ENCODE results near the gene PAN2.
"Not testable (repeated sequence)": the region's sequence is repeated elsewhere in the genome, so short reads cannot be mapped to it uniquely, and the experiment has no call there.

The PAN2 gene

DNA sequence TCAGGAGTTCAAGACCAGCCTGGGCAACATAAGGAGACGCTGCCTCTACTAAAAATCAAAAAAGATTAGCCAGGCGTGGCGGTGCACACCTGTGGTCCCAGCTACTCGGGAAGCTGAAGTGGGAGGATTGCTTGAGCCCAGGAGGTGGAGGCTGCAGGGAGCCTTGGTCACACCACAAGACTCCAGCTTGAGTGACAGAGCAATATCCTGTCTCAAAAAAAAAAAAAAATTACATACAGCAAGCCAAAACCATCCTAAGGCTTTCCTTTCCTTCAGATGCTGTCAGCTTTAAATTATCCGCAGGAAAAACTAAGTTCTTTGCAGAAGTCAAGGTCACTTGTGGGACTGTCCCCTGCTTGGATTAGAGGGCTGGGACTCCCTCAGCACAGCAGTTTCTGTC is 35.0 kb downstream of the PAN2 start:
- ChIA-PET CTCF (interaction anchor here (0.6 to 0.7 kb wide), 2 partner anchors 10 to 47 kb away, joined by 4 to 5 read pairs; no protein-coding TSS in a partner anchor), POLR2A (ENCODE audit: low non-redundant PET) (interaction anchor here (0.7 to 1.2 kb wide), 3 partner anchors 7 to 77 kb away, joined by 3 read pairs; partner anchors contain the start of gene RNF41)
- no peak for DNase-seq (ENCODE audit: low spot score)
- H3K27ac ChIP-seq = peak overlapping the region; percentile 54
- TF ChIP-seq, protein P1, sequence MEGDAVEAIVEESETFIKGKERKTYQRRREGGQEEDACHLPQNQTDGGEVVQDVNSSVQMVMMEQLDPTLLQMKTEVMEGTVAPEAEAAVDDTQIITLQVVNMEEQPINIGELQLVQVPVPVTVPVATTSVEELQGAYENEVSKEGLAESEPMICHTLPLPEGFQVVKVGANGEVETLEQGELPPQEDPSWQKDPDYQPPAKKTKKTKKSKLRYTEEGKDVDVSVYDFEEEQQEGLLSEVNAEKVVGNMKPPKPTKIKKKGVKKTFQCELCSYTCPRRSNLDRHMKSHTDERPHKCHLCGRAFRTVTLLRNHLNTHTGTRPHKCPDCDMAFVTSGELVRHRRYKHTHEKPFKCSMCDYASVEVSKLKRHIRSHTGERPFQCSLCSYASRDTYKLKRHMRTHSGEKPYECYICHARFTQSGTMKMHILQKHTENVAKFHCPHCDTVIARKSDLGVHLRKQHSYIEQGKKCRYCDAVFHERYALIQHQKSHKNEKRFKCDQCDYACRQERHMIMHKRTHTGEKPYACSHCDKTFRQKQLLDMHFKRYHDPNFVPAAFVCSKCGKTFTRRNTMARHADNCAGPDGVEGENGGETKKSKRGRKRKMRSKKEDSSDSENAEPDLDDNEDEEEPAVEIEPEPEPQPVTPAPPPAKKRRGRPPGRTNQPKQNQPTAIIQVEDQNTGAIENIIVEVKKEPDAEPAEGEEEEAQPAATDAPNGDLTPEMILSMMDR (conservative IDR thresholded peaks at IDR 0.05; ENCODE audit: low read depth) = no peak

DNA sequence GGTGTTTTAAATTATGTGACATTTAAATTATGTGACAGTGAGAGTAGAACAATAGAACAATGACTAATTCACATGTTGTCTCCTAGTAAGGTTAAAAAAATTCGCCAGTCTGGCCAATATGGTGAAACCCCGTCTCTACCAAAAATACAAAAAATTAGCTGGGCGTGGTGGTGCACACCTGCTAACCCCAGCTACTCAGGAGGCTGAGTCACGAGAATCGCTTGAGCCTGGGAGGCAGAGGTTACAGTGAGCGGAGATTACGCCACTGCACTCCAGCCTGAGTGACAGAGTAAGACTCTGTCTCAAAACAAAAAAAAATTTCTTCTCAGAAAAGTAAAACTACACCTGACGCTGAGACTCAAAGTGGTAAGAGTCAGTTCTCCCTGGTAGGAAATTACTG is 36.4 kb downstream of the PAN2 start:
- POLR2A ChIA-PET (ENCODE audit: low non-redundant PET) = no interaction called here
- peak overlapping the region; percentile 7; the same call in 1 of the 2 replicates for H3K27ac ChIP-seq
- no peak for DNase-seq (ENCODE audit: low spot score)
- TF ChIP-seq, protein P1 (conservative IDR thresholded peaks at IDR 0.05; ENCODE audit: low read depth) = no peak
- CTCF ChIA-PET = interaction anchor here (0.7 to 0.9 kb wide), 2 partner anchors 20 to 30 kb away, joined by 3 read pairs; no protein-coding TSS in a partner anchor

DNA sequence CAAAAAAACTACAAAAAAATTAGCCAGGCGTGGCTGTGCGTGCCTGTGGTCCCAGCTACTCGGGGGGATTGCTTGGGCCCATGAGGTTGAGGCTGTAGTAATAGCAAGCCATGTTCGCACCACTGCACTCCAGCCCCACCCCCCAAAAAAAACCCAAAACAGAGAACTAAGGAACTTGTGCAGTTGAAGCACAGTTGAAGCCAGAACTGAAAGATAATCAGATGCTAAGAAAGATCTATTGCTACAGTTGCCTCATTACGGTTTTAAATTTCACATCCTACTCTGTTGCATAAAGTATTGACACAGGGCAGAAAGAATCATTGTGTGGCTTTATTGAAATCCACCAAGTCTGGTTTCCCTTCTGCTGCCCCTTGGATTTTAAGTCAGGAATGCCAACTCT is 37.5 kb downstream of the PAN2 start:
- ChIA-PET CTCF (no interaction called here), POLR2A (ENCODE audit: low non-redundant PET) (no interaction called here)
- DNase-seq (ENCODE audit: low spot score) = no peak
- peak overlapping the region; percentile 28; the same call in 1 of the 2 replicates for H3K27ac ChIP-seq
- TF ChIP-seq, protein P1 (conservative IDR thresholded peaks at IDR 0.05; ENCODE audit: low read depth) = no peak

DNA sequence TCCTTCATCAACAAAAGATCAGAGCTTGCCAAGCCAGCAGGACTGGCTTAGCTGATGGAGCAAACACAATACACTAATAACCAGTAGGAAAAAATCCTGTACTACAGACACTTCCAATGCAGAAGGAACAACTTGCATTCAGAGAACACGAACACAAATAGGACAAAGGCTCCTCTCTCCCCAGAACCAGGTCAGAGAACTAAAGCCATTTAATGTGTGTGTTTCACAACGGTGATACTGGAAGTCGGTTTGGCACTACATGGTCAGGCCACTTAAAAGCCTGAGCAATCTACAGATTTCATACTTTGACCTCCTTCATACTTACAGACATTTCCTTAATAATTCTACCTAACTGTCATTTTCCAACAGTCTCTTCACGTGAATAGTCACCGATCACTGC is 40.0 kb downstream of the PAN2 start:
- CTCF ChIA-PET = no interaction called here
- POLR2A ChIA-PET (ENCODE audit: low non-redundant PET) = no interaction called here
- TF ChIP-seq, protein P1 (conservative IDR thresholded peaks at IDR 0.05; ENCODE audit: low read depth) = no peak
- DNase-seq (ENCODE audit: low spot score) = no peak
- no peak overlapping the region for H3K27ac ChIP-seq

DNA sequence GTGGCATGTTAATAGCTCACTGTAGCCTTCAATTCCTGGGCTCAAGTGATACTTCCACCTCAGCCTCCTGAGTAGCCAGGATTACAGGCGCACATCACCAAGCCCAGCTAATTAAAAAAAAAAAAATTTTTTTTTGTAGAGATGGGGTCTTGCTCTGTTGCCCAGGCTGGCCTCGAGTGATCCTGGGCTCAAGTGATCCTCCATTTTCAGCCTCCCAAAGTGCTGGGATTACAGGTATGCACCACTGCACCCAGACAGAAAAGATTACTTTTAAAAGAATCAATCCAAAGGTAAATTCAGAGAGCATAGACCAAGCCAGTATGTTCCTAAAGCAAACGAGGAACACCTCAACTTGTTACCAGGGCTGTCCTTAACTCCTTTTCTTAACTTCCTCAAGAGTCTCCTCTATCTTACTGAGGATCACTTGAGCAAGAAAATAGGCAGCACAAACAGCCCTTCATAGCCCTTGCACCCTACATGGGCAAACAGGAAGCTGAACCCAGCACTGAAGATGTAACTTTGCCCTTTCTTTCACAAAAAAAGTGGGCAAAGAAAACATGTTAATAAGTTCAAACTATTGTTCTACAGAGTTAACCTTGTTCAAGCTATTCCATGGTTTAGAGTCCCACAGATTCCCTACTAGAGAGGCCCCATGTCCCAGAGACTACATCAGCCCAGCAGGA is 45.0 kb downstream of the PAN2 start:
- ChIA-PET POLR2A (ENCODE audit: low non-redundant PET) (no interaction called here), CTCF (interaction anchor here (0.6 to 1.3 kb wide), 2 partner anchors 22 to 176 kb away, joined by 4 to 5 read pairs; partner anchors contain the start of gene COQ10A)
- no peak overlapping the region for H3K27ac ChIP-seq
- TF ChIP-seq, protein P1 (conservative IDR thresholded peaks at IDR 0.05; ENCODE audit: low read depth) = no peak
- no peak for DNase-seq (ENCODE audit: low spot score)

DNA sequence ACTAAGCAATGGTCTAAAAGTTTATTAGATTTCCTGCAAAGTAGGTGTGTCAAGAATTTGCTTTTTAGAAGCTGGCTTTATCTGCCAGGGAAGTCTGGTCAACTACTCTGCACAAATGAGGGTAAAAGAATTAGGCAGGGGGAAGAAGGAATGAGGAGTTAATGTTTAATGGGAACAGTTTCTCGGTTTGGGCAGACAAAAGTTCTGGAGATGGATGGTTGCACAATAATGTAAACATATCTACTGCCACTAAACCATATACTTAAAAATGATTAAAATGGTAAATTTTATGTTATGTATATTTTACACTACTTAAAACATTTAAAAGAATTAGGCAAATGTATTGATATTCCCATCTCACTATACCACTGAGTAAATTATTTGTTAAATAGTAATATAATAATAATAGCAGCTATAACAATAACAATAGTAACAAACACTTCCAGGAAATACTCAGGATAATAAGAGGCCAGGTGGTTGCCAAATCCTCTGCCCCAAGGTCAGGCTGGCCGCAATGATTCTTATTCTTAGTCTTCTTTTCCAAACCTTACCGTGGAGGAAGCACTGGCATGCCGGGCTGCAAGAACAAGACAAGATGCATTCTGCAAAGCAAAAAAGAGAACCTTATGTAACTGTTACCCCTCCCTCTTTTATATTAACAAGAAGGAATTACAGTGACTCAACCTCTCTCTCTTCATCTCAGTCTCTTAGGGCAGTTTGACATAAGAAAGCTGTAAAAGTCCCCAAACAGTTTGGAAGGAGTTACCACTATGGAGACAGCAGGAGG is 47.6 kb downstream of the PAN2 start:
- no peak for DNase-seq (ENCODE audit: low spot score)
- TF ChIP-seq, protein P1 (conservative IDR thresholded peaks at IDR 0.05; ENCODE audit: low read depth) = no peak
- no peak overlapping the region for H3K27ac ChIP-seq
- CTCF ChIA-PET = interaction anchor here (0.6 kb wide), 1 partner anchor 24 kb away, joined by 3 read pairs; no protein-coding TSS in a partner anchor
- POLR2A ChIA-PET (ENCODE audit: low non-redundant PET) = no interaction called here

DNA sequence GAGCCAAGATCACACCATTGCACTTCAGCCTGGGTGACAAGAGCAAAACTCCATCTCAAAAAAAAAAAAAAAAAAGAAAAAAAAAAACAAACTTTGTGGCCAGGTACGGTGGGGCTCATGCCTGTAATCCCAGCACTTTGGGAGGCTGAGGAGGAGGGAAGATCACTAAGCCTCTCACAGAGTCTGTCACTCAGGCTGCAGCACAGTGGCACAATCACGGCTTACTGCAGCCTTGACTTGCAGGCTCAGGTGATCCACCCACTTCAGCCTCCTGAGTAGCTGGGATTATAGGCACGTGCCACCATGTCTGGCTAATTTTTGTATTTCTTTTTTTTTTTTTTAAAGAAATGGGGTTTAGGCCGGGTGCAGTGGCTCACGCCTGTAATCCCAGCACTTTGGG is 49.5 kb downstream of the PAN2 start:
- H3K27ac ChIP-seq; DNase-seq (ENCODE audit: low spot score): not testable (repeated sequence)
- POLR2A ChIA-PET (ENCODE audit: low non-redundant PET) = interaction anchor here (0.5 kb wide), 1 partner anchor 296 kb away, joined by 6 read pairs; no protein-coding TSS in a partner anchor
- CTCF ChIA-PET = interaction anchor here (0.6 kb wide), 1 partner anchor 110 kb away, joined by 6 read pairs; no protein-coding TSS in a partner anchor

All from RWPE1 (cell line).